ENCODE measurements around the gene ZNF329.

DNA sequence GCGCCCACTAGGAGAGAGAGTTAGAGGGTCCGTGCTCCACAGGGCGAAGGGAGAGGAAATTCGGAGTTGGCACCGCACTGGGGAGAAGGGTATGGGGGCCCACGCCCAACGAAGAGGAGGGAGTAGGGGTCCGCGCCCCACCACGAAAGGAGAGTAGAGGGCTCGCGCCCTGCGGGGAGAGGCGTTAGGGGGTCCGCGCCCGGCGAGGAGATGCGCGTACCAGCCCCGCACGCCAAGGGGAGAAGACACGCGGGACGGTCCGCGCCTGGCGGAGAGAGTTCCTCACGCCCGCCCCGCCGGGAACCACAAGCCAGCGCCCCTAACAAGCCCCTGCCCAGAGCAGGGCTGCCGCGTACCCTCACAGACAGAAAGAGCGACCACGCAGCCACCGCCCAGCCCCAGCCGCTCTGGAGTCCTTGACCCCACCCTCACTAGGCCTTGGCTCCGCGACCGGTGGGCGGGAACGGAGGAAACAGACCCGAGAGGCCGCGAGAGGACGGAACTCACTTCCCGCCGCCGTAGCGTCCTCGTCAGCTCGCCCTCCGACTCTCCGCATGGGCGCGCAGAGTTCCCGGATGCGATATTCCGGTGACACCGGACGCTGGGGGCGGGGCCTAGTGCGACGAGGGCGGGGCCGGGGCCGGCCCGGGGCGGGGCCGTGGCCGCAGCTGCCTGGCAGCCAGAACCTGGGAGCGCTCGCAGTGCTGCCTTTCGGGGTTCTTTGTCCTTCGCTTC, 32.6 kb downstream of the ZNF329 start:
- no peak for TF ChIP-seq GATA2 (IDR thresholded peaks at IDR 0.05; ENCODE audit: low read depth, low read length)
- no peak for TF ChIP-seq GATA3 (IDR thresholded peaks at IDR 0.05; ENCODE audit: low read depth, low read length)
